Occipital lobe (tissue), 2 donors: ENCODE results near the gene SURF1. TPM values are rescaled to one million over a fixed set of nuclear protein-coding genes. Genes with fewer than 3 reads are reported as not detected.
"Not testable (repeated sequence)": the region's sequence is repeated elsewhere in the genome, so short reads cannot be mapped to it uniquely, and the experiment has no call there.

Experiments
- DNase-seq: peaks from one replicate; lab custom pipeline; 2025; lab: John Stamatoyannopoulos, UW
- total RNA-seq: library from RNA; depleted of rRNA; stranded (reverse); fragments of >200 nt; gene quantifications from one replicate; pipeline ENCODE4 v1.2.3, GENCODE V29; 2014

SURF1 gene
- total RNA-seq, 1 donor from 2014 or later, result 11.1 TPM

DNA sequence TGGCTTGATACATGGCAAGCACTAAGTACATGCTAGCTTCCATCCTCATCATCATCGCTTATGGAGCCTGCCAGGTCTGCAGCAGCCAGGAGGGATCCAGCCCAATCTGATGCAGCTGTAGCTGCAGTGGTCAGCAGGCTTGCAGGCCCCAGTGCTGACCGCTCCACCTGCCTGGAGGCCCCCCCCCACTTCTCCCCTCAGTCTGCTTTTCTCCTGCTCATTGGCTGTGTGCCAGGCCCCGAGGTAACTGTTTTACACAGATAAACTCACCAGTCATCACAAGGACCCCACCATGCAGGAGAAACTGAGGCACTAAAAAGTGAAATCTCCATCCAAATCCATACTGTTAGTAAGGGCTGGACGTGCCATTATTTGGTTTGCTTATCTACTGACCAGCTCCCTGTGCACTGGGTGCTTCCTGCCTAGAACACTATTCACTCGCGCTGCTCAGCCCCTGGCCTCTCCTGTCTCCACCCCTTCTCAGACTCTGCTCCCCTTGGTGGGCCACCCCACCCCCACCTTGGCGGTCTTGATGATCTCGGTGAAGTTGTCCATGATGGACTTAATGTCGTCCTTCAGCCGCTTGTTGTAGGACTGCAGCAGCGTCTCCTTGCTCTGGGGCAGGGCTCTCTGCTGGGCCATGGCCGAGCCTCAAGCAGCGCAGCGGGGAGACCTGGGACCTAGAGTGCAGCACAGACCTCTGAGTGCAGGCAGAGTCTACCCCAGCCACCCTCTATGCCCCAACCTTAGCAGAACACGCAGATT is 10.1 kb downstream of the SURF1 start:
- DNase-seq, result no peak

DNA sequence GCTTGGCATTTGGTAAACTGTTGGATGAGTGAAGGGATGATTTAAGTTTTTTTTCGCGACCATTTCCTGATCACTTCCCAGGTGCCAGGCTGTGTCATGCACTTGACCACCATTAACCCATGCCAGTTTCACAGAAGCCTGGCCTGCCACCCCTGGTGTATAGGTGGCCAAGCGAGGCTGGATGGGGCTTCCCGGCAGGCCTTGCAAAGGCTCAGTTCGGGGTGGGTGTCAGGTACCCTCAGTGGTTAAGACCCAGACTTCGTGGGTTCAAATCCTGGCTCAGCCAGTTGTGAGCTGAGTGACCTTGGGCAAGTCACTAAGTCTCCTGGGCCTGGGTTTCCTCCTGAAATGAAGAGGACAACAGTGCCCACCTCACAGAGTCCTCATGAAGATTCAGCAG is 10.7 kb downstream of the SURF1 start:
- no peak for DNase-seq

DNA sequence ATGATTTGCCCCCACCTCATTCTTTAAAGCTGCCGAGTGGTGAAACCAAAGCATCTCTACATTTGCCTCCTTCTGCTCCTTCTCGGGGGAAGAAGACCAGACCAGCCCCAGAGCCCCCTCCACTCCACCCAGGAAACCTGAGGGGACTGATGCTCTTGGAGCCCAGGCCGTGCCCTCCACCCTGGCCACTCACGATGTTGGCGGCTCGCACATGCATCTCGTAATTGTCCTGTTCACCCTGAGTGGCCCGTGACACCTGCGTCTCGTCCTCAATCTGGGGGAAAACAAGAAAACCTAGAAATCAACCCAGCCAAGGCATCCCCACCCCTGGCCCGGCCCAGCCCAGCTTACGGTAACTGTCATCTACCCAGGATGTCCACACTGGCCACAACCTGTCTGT is 11.3 kb downstream of the SURF1 start:
- DNase-seq, result no peak

DNA sequence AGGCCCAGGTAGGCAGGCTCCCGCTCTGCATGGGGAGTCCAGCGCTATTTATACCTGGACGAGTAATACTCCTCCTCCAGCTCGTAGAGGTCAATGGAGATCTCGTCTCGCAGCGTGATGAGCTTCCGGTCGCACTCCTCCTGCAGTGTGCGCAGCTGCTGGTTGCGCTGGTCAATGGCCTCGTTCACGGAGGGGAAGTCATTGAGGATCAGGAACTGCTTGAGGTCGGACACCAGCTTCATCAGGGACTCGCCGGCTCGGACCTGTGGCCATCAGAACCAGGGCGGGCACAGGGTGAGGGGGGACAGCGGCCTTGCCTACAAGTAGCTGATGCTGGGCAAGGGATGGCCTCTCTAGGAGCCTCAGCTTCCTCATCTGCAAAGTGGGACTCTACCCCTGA is 12.2 kb downstream of the SURF1 start:
- no peak for DNase-seq

DNA sequence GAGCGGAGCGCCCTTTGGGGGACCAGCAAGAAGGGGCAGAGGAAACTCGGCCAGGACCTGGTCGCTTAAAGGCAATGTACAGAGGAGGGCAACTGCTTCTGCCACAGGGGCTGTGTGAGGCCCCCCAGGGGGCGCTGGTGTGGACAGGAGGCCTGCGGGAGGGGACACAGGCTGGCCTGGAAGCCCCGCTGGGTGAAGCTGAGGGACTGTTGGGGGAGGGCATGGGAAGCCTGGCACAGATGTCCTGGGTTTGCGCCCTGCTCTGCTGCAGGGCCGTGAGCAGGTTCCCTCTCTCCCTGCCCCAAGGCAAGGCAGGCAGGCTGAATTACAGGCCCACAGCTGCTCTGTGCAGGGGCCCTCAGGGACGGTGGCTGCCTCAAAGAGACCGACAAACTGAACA is 13.7 kb downstream of the SURF1 start:
- DNase-seq, result no peak

DNA sequence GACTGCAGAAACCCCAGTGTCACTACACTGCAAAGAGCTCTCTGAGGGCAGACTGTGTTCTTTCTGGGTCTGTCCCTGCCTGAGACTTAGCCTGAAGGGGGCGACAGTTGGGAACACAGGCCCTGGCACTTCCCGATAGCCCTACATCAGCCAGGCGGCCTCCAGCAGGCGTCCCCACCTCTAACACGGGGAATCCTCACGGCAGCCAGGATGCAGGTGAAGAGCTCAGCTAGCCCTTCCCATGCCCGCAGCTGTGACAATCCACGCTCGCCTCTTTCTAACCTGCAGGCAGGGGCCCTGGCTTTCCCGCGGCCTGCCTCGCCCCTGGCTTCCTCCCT is 14.2 kb downstream of the SURF1 start:
- DNase-seq, result no peak

DNA sequence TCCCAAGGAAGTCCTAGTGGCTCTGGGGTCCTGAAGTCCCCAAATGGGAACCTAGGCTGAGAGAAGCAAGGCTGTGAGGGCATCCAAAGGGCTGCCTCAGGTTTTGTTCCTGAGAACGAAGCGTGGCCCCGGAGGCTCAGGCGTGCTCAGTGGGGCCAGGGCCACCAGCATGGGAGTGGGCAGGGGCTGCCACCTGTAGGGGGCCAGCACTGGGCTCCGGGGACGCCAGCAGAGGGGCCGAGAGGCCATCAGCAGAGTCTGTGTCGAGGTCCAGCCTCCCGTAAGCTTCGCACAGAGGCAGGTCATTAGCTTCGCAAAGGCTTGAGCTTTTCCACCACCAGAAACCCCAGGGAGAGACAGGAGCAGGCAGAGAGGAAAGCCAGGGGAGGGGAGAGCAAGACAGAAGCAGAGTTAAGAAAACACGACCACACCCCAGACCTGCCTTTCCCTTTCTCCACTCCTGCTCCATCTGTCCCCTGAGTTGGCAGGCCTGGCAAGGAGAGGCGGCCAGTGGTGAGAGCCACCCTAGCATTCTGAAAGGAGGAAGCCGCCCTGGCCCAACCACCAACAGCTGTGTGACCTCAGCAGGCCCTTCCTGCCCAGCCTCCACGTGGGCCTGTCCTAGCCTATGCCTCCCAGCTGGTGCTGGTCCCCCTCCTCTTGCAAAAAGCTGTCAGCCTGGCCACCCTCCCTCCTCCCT is 14.8 kb downstream of the SURF1 start:
- DNase-seq, result no peak

DNA sequence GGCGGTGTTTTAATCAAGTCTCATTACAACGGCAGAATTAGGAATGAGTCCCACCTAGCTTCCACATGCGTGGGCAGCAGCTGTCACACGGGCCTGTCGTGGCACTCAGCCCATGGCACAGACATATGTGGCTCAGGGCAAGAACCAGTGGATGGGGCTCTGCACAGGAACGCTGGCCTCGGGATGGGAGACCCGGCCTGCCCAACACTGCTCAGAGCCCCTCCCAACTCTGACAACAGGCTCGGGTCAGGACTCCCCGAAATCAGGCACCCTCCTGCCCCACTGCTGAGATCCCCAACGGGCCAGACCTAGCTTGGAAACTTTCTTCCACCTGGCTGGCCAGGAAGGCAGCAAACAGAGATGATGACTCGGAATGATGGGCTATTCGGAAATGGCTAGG is 15.4 kb downstream of the SURF1 start:
- DNase-seq, result no peak

DNA sequence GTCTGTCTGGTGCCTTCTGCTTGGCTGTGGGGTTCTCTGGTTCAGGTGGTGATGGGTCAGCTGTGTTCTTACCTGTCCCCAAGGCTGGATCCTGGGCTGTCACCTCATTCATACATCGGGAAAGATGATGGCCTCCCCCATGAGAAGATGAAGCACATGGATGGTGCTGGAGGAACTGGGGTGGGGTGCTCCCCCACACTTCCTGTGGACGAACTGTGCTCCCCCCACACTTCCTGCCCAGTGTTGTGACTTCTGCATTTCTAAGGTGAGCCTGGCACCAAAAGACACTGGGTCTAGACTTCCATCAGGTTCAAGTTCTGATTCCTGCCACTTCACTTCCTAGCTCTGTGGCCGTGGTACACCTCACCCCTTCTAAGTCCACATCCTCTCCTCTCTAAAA is 16.0 kb downstream of the SURF1 start:
- no peak for DNase-seq

DNA sequence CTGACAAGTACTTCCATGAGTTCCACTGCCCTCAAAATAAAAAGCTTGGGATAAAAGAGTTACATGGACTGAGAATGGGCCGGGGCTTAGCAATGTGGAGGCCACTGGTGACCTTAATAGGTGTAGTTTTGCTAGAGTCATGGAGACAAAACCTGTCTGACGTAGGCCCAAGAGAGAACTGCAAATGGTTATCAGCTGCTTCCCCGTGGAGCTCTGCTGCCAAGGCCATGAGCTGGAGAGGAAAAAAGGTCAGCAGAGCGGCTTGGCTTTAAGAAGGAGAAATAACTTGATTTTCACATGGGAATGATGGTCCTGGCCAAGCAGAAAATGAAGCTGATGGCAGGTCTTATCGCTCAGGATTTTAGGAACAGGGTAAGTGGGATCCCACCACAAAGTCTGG is 16.6 kb downstream of the SURF1 start:
- no peak for DNase-seq

DNA sequence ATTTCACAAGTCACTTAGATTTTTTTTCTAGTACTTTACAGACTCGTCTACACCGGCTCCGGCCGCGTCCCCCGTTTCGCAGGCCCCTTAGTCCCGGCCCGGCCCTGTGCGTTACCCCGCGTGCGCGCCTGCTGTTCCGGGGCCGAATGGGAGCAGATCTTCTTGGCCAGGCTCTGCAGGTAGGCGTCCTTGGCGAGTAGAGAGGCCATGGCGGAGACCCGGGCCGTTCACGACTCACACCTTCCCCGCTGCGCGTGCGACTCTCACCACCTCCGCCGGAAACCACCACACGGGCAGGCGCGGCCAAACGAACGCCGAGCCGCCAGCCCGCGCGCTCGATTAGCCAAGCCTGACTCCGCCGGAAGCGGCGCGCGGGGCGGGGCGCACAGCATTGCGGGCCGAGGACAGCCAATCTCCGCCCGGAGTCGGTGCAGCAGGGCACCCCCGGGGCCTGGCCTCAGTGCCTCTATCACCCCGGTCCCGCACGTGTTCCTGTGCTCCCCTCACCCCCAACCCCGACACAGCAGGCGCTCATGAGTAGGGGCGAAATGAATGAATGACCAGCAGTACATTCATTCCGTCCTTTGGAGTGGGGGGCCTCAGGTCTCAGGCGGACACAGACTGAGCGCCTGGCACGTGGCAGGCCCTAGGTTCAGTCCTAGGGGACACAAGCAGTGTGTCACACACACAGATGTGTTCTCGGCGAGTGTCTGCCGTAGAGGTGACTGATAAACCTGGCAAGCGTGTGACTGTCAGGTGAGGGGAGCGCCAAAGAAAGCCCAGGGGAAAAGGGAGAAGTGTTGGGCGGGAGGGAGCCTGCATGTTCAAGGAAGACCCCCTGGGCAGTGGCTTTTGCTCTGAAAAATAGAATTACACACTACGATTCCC is 20.1 kb downstream of the SURF1 start, which contains the start of gene SURF6:
Gene SURF6 (minus strand): TSS at position 265 of the 888 bp plus-strand sequence. CDS start 56 bp downstream, at position 209.
- DNase-seq, result peak; percentile 89

DNA sequence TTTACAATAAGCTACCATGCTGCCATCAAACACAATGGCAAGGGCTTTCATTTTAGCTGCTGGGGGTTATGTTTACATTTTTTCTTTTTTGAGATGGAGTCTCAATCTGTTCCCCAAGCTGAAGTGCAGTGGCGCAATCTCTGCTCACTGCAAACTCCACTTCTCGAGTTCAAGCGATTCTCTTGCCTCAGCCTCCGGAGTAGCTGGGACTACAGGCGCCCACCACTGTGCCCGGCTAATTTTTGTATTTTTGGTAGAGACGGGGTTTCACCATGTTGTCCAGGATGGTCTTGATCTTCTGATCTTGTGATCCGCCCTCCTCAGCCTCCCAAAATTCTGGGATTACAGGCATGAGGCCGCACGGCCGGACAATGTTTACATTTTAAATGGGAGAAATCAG is 21.4 kb downstream of the SURF1 start:
- DNase-seq, result not testable (repeated sequence)

DNA sequence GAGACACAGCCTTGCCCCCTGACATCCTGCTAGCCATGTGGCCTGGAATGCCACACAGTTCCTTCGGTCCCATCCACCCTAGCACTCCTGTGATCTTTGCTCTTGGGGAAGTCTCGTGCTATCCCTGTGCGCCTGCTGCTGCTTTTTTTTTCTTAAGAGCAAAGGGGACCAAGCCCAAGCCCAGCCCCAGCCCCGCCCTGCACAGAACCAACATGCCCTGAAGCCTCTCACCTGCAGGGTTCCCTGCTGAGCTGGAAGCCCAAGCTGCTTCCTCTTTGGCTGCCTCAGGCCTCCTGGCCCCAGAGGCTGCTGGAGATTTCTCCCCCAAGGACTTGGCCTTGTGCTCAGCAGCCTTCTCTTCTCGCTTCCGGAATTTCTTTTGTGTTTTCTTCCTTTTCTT is 22.1 kb downstream of the SURF1 start:
- no peak for DNase-seq

DNA sequence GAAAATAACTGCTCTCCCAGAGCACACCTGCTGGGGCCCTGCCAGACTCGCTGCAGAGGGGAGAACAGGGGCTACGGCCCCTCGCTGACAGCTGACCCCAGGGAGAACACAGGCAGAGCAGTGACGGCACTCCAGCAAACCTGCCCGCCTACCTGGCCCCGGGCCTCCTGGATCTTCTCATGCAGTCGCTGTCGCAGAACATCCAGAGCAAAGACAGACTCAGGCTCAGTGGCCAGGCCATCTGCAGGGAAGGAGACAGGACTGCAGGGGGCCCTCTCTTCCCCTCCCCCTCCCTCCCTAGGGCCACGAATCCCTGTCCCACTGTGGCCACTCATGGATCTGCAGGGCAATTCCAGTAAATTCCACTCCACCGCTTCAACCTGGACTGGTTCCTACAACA is 22.7 kb downstream of the SURF1 start:
- DNase-seq, result no peak

DNA sequence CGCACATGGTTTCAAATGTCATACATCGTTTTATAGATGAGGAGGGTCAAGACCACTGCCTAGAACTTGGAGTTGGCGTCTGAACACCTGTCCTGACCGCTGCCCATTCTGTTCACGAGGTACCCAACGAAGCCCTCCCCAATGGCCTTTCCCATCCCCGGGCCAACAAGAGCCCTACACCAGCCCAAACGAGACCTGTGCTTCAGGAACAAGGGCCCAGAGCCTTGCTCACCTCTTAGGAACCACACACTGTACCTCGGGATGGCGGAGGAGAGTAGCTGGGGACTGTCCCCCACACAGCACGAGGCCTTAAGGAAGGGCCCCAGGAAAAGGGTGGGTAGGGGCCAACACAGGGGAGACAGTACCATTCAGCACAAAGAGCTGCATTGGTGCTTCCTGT is 23.3 kb downstream of the SURF1 start:
- no peak for DNase-seq

DNA sequence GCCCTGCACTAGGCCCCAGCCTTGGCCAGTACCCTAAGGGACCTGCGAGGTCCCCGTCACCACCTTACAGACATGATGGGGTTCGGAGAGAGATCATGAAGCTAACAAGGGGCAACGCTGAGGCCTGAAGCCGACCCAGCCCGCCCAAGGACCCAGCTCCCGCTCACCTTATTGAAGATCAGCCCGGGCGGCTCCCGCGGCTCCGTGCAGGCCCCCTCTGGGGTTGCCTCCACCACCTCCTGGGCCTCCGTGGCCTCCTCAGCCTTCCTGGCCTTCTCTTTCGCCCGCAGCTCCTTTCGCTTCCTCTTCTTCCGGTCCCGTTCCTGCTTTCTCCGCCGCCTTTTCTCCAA is 23.9 kb downstream of the SURF1 start:
- no peak for DNase-seq

DNA sequence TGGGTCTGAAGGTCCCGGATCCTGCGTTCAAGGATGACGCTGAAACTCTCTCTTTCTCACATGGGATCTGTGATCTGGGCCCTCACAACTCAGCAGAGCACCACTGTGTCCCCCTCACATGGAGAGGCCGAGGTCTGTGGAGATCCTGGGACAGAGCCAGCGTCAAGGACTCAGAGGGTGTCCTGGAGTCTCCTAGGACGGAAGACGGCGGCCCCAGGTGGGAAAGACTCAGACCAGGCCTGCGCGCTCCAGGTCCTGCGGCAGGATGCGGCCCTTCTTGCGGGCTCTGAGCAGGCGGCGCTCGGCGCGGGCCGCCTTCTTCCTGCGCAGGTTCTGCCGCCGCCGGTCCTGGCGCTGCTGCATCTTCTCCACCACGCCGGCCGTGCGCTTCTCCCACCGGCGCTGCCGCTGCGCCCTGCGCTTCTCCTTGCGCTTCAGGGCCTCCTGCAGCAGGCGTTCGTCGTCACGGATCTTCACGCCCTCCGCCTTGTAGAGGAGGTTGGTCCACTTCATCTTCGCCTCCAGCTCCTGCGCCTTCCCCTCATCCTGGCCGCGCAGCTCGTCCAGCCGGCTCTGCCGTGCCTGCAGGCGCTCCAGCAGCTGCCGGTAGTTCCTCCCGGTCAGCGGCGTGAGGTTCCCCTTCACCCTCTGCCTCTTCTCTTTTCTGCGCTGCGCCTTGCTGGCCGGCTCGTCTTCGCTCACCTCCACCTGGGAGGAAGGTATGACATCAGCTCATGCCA is 24.5 kb downstream of the SURF1 start:
- no peak for DNase-seq

DNA sequence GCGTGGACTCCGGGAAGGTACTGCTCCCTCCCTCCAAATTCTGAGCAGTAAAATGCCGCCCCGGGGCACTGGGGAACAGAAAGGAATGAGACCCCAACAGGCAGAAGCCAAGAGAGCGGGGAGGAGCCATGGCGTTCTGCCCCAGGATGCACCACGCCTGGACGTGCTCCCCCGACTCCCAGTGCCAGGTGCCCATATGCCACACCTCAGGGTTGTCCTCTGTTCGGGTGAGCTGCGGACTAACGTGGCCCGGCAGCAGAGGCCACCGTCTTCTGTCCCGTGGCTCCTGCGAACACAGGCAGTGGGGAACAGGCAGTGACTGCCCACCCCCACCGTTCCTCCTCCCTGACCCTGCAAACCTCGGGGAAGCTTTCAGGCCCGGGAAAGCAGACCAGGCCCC is 25.1 kb downstream of the SURF1 start:
- DNase-seq, result no peak

DNA sequence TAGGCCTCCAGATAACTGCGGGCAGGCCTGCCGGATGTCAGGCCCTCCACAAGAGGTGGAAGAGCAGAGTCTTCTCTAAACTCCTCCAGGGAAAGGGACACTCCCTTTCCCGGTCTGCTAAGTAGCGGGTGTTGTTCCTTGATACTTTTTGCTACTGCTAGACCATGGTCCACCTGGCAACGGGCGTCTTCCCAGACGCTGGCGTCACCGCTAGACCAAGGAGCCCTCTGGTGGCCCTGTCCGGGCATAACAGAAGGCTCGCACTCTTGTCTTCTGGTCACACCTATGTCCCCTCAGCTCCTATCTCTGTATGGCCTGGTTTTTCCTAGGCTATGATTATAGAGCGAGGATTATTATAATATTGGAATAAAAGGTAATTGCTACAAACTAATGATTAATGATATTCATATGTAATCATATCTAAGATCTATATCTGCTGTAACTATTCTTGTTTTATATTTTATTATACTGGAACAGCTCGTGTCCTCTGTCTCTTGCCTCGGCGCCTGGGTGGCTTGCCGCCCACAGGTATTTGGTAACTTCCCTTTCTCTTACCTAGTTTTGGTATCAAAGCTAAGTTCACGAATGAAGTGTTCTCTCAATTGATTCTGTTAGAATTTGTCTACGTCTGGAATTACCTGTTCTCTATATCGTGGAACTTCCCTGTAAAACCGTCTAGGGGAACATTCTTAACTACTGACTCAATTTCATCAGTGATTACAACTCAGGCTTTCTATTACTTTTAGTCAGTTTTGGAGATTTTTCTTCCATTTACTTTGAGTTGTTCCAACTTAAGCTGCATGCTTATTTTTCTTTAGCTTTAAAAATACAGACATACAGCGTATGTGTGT is 26.8 kb downstream of the SURF1 start:
- not testable (repeated sequence) for DNase-seq

DNA sequence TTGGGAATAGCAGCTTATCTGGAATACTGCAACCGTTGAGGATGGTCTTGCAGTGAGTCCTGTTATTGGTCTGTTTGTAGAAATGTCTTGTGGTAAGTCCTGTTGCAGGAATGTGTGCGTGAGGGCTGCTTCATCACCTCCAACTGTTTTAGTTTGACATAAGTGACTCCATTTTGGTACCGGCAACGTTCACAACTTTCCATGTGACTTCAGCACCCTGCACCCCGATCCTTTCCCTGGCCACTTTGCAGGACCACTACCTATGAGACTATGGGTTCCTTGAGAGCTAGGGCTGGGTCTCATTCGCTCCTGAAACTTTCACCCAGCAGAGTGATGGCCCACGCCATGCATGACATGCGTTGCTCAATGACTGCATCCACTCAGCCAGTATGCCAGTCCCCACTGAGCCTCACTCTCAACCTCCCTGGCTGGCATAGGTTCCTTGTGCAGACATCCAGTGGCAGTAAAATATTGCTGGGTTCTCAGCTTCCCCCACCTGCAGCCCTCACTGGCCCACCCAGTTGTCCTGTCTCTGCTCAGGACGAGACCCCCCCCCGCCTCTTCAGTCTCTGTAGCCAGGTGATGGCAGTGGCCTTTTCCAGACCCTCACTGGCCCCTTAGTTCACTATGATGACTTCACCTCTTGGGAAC is 28.3 kb downstream of the SURF1 start:
- DNase-seq, result no peak
